PC-3 (cell line): ENCODE results near the gene ITGA8. TPM values are rescaled to one million over a fixed set of nuclear protein-coding genes. Genes with fewer than 3 reads are reported as not detected.

Experiments used
- ATAC-seq: fragments of 200-7000 bp; cut with Tn5 transposase; 2 replicates; pipeline ENCODE4 v1.9.1; 2020; ENCODE audit warnings: mild to moderate bottlenecking, moderate library complexity
- BruUV-seq: library from RNA; stranded (reverse); fragments of 400-500 nt; replicated peaks from 2 replicates; lab custom pipeline; 2021; lab: Mats Ljungman, UMichigan
- CTCF ChIA-PET: fragments of 300-600 bp; sonication (Branson Sonifier 250); formaldehyde crosslinking; loops from one replicate; lab custom pipeline; 2022; ENCODE audit warnings: antibody characterized with exemption; lab: Charles Lee
- POLR2A ChIA-PET: fragments of 300-600 bp; sonication (Branson Sonifier 250); formaldehyde crosslinking; loops from one replicate; lab custom pipeline; 2022; ENCODE audit warnings: antibody characterized with exemption; ENCODE audit not compliant: unreplicated experiment; lab: Charles Lee
- DNase-seq: peaks from one replicate; pipeline ENCODE4 v3.0.0-alpha.2; 2015
- H2AFZ ChIP-seq: fragments of 300-600 bp; sonication (generic); 2 replicates; pipeline ENCODE4 v1.6.0; 2016; ENCODE audit warnings: antibody characterized with exemption, low read length
- H3F3A ChIP-seq: fragments of 300-600 bp; sonication (generic); one replicate; pipeline ENCODE4 v1.6.0; 2017; ENCODE audit warnings: antibody characterized with exemption, low read length, control low read depth, mild to moderate bottlenecking; ENCODE audit not compliant: unreplicated experiment
- H3K27ac ChIP-seq: fragments of 300-600 bp; sonication (generic); 2 replicates; pipeline ENCODE4 v1.5.1; 2016; ENCODE audit warnings: mild to moderate bottlenecking, low read length
- H3K27me3 ChIP-seq: fragments of 300-600 bp; sonication (generic); 2 replicates; pipeline ENCODE4 v1.6.1; 2016; ENCODE audit warnings: low read length, mixed read lengths
- H3K36me3 ChIP-seq: fragments of 300-600 bp; sonication (generic); 2 replicates; pipeline ENCODE4 v1.6.1; 2016; ENCODE audit warnings: low read depth, mixed run types, low read length, mixed read lengths
- H3K4me1 ChIP-seq: fragments of 300-600 bp; sonication (generic); 2 replicates; pipeline ENCODE4 v1.5.1; 2016; ENCODE audit warnings: low read length; ENCODE audit not compliant: insufficient read depth
- H3K4me2 ChIP-seq: fragments of 300-600 bp; sonication (generic); 2 replicates; pipeline ENCODE4 v1.6.0; 2016; ENCODE audit warnings: low read length
- H3K4me3 ChIP-seq: fragments of 300-600 bp; sonication (generic); 2 replicates; pipeline ENCODE4 v1.5.1; 2016; ENCODE audit warnings: mild to moderate bottlenecking, low read length, mixed read lengths
- H3K79me2 ChIP-seq: fragments of 300-600 bp; sonication (generic); 2 replicates; pipeline ENCODE4 v1.6.1; 2017; ENCODE audit warnings: low read length, mixed read lengths
- H3K9ac ChIP-seq: fragments of 300-600 bp; sonication (generic); 2 replicates; pipeline ENCODE4 v1.6.0; 2016; ENCODE audit warnings: mild to moderate bottlenecking, low read length
- H3K9me2 ChIP-seq: fragments of 300-600 bp; sonication (generic); replicated peaks from 2 replicates; pipeline ENCODE4 v1.6.1; 2016; ENCODE audit warnings: mixed run types, low read length, mixed read lengths
- H3K9me3 ChIP-seq: fragments of 300-600 bp; sonication (generic); 2 replicates; pipeline ENCODE4 v1.6.1; 2016; ENCODE audit warnings: low read length, mixed read lengths
- H4K20me1 ChIP-seq: fragments of 300-600 bp; sonication (generic); 2 replicates; pipeline ENCODE4 v1.6.1; 2016; ENCODE audit warnings: low read length, mixed read lengths
- CTCF ChIP-seq: fragments of 300-600 bp; sonication (generic); conservative IDR thresholded peaks from 2 replicates; pipeline ENCODE4 v1.5.1; 2017; ENCODE audit warnings: antibody characterized with exemption, low read depth, mild to moderate bottlenecking, low read length
- EZH2 ChIP-seq: fragments of 300-600 bp; sonication (generic); IDR thresholded peaks from one replicate; pipeline ENCODE4 v1.6.1; 2017; ENCODE audit warnings: antibody characterized with exemption, mild to moderate bottlenecking, low read length; ENCODE audit not compliant: unreplicated experiment
- EZH2phosphoT487 ChIP-seq: fragments of 300-600 bp; sonication (generic); IDR thresholded peaks from 2 replicates; pipeline ENCODE4 v1.6.1; 2018; ENCODE audit warnings: mild to moderate bottlenecking, antibody characterized with exemption, low read length, borderline replicate concordance
- intact Hi-C: fragments of 100-400 bp; cut with micrococcal nuclease; formaldehyde crosslinking; loops from 2 replicates; pipeline ENCODE4 v1.9.0; 2023
- total RNA-seq: library from RNA; depleted of rRNA; stranded (reverse); fragments of >200 nt; gene quantifications from 2 replicates; pipeline ENCODE4 v1.2.3, GENCODE V29; 2014; rRNA removed

The ITGA8 gene
- total RNA-seq, 1 experiment from 2014 or later, result not detected

GRCh38 chr10:15472008-15472407 is 247.7 kb downstream of the ITGA8 start:
- TF ChIP-seq CTCF (no peak), EZH2 (no peak), EZH2phosphoT487 (no peak)
- H3K27me3 ChIP-seq, result peaks cover 9% of the 10 kb centered on the region; the same call in 1 of the 2 replicates

GRCh38 chr10:15469111-15469510 is 250.6 kb downstream of the ITGA8 start:
- Histone ChIP-seq H4K20me1 (no peaks in the 10 kb centered on the region), H3K4me1 (no peaks in the 10 kb centered on the region; the same call in 1 of the 2 replicates), H3K27me3 (peaks cover 9% of the 10 kb centered on the region; the same call in 1 of the 2 replicates), H3K9me2 (no peaks in the 10 kb centered on the region), H3K36me3 (no peaks in the 10 kb centered on the region), H3K4me2 (no peak overlapping the region), H3K27ac (no peak overlapping the region), H3K9me3 (no peaks in the 10 kb centered on the region), H3K4me3 (no peak overlapping the region), H3K79me2 (no peaks in the 10 kb centered on the region), H3K9ac (no peak overlapping the region), H3F3A (no peaks in the 10 kb centered on the region), H2AFZ (no peak overlapping the region)
- intact Hi-C loops, result no loop called here
- POLR2A ChIA-PET, result no interaction called here
- CTCF ChIA-PET, result no interaction called here
- TF ChIP-seq CTCF (no peak), EZH2phosphoT487 (no peak), EZH2 (no peak)
- no peak for ATAC-seq
- no TSS peak for BruUV-seq
- no peak for DNase-seq

More at GRCh38 chr10:15472008-15472407, 247.7 kb downstream of the ITGA8 start:
- Histone ChIP-seq H3K4me2 (no peak overlapping the region), H3K36me3 (no peaks in the 10 kb centered on the region), H3K9ac (no peak overlapping the region), H3F3A (no peaks in the 10 kb centered on the region), H2AFZ (no peak overlapping the region), H3K79me2 (no peaks in the 10 kb centered on the region), H3K9me2 (no peaks in the 10 kb centered on the region), H3K4me1 (no peaks in the 10 kb centered on the region; the same call in 1 of the 2 replicates), H3K9me3 (no peaks in the 10 kb centered on the region), H3K27ac (no peak overlapping the region), H4K20me1 (no peaks in the 10 kb centered on the region), H3K4me3 (no peak overlapping the region)
- BruUV-seq, result no TSS peak
- intact Hi-C loops, result no loop called here
- ATAC-seq (no peak), DNase-seq (no peak)
- POLR2A ChIA-PET, result no interaction called here
- CTCF ChIA-PET, result no interaction called here

GRCh38 chr10:15464381-15464780 is 255.3 kb downstream of the ITGA8 start:
- ATAC-seq (no peak), DNase-seq (no peak)
- H3K79me2 ChIP-seq, result no peaks in the 10 kb centered on the region
- no peak for TF ChIP-seq EZH2
- TF ChIP-seq CTCF, result no peak
- TF ChIP-seq EZH2phosphoT487, result no peak
- no peaks in the 10 kb centered on the region for H3K4me1 ChIP-seq
- ChIA-PET POLR2A (no interaction called here), CTCF (no interaction called here)
- no peaks in the 10 kb centered on the region for H3K9me3 ChIP-seq
- no peaks in the 10 kb centered on the region for H3K9me2 ChIP-seq
- H4K20me1 ChIP-seq, result no peaks in the 10 kb centered on the region
- H3K4me3 ChIP-seq, result no peak overlapping the region
- no peaks in the 10 kb centered on the region for H3K27me3 ChIP-seq
- H3F3A ChIP-seq, result no peaks in the 10 kb centered on the region
- no TSS peak for BruUV-seq
- H3K36me3 ChIP-seq, result no peaks in the 10 kb centered on the region
- no peak overlapping the region for H3K9ac ChIP-seq
- no peak overlapping the region for H3K4me2 ChIP-seq
- H3K27ac ChIP-seq, result no peak overlapping the region
- no peak overlapping the region for H2AFZ ChIP-seq
- intact Hi-C loops, result no loop called here

Other genes with a start within 250 kb of the ITGA8 start
- 9.5 and 9.9 TPM in 2 replicates for gene MINDY3, start 140.6 kb upstream of the ITGA8 start, total RNA-seq